Measurements from ENCODE around the gene GALNT1.

GALNT1 gene

DNA sequence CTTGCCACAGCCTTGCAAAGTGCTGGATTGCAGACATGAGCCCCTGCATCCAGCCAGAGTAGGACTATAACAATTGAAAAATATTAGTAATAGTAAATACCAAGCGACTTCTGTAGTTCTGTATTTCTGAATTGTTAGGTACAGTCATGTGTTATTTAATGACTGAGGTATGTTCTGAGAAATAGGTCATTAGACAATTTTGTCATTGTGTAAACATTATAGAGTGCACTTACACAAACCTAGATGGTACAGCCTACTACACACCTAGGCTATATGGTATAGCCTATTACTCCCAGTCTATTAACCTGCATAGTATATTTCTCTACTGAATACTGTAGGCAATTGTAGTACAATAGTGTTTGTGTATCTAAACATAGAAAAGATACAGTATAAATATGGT is 92.1 kb downstream of the GALNT1 start:
- in situ Hi-C loops (cut with HindIII; ENCODE audit: low pct_unique_long_range_greater_than_20kb, low sequenced_read_pairs), result no loop called here
- no peak for TF ChIP-seq JUND (IDR thresholded peaks at IDR 0.05; ENCODE audit: low read depth)
- no peak for DNase-seq (ENCODE audit: low read depth in 1 of 2, low spot score in 1 of 2)

DNA sequence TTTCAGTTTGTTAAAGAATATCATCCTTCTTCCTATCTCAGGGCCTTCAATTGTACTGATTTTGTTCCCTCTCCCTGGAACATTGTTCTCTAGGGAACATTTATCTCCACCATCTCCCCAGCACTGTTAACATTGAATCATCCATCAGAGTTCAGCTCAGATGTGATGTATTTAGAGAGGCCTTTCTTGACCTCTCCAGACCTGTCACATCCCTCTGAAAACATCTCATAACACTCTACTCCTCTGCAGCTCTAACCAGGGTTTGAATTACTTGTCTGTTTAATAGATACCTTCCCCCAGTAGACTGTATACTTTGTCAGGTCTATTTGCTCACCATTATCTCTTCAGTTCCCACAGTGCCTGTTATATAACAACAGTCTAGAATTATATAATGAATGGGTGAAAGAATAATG is 98.6 kb downstream of the GALNT1 start:
- DNase-seq (ENCODE audit: low read depth in 1 of 2, low spot score in 1 of 2), result peak in 1 of 2 experiments; percentile 28
- no peak for TF ChIP-seq JUND (IDR thresholded peaks at IDR 0.05; ENCODE audit: low read depth)
- in situ Hi-C loops (cut with HindIII; ENCODE audit: low pct_unique_long_range_greater_than_20kb, low sequenced_read_pairs), result no loop called here

DNA sequence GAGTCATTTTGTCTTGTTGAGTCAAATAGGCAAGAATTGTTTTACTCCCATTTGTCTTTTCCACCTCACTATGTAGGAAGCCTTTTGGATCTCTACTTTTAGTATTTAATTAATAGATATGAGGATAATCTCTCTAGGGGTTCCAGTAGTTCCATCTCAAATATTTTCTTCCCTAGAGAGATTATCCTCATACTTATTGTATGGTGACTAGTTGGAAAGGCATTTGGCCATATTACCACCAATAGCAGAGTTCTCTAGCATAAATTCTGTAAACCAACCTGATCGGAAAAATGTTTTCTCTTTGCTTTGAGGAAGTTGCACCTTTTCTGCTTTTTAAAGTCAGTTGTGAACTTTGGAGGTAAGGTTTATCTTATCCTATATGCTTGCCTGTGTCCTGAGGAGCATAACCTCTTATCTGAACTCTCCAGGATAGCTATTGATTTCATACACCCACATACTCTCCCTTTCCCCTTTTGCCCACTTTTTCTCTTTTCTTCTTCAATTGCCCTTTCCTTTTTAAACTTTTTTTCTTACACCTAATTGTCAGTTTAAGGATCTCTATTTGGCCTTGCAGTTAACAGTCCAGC is 100.8 kb downstream of the GALNT1 start:
- TF ChIP-seq JUND (IDR thresholded peaks at IDR 0.05; ENCODE audit: low read depth), result no peak
- in situ Hi-C loops (cut with HindIII; ENCODE audit: low pct_unique_long_range_greater_than_20kb, low sequenced_read_pairs), result no loop called here
- no peak for DNase-seq (ENCODE audit: low read depth in 1 of 2, low spot score in 1 of 2)

DNA sequence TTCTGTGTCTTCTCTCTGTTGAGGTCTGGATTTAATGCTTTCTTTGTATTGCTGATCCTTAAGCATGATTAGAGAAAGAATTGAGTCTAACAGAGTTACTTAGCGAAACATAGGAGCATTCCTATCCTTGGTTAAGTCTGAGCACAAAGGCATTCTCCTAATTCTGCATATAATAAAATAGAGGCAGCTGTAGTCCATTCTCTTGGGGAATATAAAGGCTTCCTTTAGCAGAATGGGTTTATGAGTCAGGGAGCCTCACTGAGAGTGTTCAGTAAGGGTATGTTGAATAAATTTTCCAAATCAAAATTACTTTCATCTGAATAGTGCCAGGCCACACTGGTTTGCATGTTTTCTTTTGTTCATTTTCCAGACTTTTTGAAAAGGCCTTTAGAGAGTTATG is 101.5 kb downstream of the GALNT1 start:
- no peak for TF ChIP-seq JUND (IDR thresholded peaks at IDR 0.05; ENCODE audit: low read depth)
- no peak for DNase-seq (ENCODE audit: low read depth in 1 of 2, low spot score in 1 of 2)
- in situ Hi-C loops (cut with HindIII; ENCODE audit: low pct_unique_long_range_greater_than_20kb, low sequenced_read_pairs), result no loop called here

DNA sequence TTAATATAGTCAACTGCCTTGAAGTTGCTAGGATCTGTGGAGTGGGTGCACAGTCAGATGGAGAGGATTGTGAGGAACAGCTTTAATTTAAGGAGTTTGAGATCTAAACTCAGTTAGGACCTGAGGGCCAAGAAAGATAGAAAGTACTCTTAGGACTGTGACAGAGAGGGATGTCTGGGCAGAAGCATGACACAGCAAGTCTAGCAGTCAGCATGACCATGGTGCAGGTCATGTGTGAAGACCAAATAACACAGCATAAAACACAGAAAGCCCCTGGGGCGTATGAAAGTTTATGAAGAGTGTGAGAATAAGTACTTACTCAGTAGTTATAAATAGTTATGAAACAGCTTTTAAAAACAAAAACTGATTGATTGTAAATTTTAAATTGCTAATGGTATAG is 107.2 kb downstream of the GALNT1 start:
- DNase-seq (ENCODE audit: low read depth in 1 of 2, low spot score in 1 of 2), result peak in 1 of 2 experiments; percentile 23
- in situ Hi-C loops (cut with HindIII; ENCODE audit: low pct_unique_long_range_greater_than_20kb, low sequenced_read_pairs), result no loop called here
- TF ChIP-seq JUND (IDR thresholded peaks at IDR 0.05; ENCODE audit: low read depth), result no peak

DNA sequence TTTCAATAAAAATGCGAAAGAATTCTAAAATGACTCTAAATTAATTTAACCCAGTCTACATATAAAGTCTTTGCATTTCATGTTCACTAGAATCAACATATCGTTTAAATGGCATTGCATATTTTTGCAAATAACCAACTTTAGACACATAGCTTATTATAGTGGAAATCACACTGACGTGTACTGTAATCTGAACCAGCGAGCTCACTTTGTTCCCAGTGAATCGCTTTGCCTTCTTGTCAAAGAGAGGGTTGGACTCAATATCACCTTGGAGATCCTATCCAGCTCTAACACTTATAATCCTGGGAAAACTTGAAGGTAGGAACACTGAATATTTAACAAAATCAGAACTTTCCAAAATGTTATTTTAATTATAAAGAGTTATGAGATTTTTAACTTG is 108.2 kb downstream of the GALNT1 start:
- in situ Hi-C loops (cut with HindIII; ENCODE audit: low pct_unique_long_range_greater_than_20kb, low sequenced_read_pairs), result no loop called here
- no peak for TF ChIP-seq JUND (IDR thresholded peaks at IDR 0.05; ENCODE audit: low read depth)
- DNase-seq (ENCODE audit: low read depth in 1 of 2, low spot score in 1 of 2), result no peak

DNA sequence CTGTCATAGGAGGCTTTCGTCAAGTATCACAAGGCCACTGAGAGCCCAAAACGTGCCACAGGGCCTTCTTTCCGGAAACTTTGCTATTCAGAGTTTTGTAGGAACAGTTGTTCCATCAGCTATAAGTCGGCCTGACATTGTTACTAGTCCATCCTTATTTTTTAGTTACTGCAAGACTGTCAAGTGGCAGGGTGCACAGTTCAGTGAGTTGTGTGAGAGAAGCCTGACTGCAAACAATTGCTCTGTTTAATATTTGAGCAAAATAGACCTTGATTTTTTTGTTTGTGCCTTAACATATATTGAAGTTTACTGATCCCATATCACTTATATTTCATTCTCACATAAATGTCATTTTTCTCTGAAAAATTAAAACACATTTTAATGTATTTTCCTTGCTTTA is 110.1 kb downstream of the GALNT1 start:
- in situ Hi-C loops (cut with HindIII; ENCODE audit: low pct_unique_long_range_greater_than_20kb, low sequenced_read_pairs), result no loop called here
- DNase-seq (ENCODE audit: low read depth in 1 of 2, low spot score in 1 of 2), result no peak
- no peak for TF ChIP-seq JUND (IDR thresholded peaks at IDR 0.05; ENCODE audit: low read depth)

DNA sequence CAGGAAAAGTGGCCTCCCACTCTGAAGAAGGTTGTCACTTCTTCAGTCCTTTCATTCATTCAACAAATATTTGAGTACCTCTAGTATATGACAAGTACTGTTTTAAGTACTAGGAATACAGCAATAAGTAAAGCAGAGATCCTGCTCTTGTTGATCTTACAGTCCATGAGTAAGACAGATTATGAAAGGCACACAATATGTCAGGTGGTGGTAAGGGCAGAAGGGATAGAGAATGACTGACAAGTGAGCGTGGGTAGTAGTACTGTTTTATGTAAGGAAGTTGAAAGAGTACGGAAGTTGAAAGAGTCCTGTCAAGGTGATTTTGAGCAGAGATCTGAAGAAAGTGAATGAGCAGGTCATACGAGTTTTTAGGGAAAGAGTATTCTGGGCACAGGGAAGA is 111.3 kb downstream of the GALNT1 start:
- TF ChIP-seq JUND (IDR thresholded peaks at IDR 0.05; ENCODE audit: low read depth), result no peak
- in situ Hi-C loops (cut with HindIII; ENCODE audit: low pct_unique_long_range_greater_than_20kb, low sequenced_read_pairs), result no loop called here
- DNase-seq (ENCODE audit: low read depth in 1 of 2, low spot score in 1 of 2), result no peak

DNA sequence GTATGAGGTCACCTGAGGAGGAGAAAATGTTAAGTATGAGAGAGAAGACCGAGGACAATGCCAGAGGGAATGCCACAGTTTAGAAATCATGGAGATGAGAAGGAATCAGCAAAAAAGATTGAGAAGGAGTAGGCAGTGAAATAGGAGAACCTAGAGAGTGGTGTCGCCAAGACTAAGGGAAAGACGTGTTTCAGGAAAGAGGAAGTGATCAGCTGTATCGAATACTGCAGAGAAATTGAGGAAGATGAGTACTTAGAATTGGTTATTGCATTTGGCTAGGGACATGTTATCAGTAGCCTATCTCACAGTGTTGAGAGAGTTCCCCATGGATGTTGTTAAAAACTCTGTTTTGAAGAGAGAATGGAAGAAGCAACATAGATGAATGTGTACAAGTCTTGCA is 112.3 kb downstream of the GALNT1 start:
- no peak for DNase-seq (ENCODE audit: low read depth in 1 of 2, low spot score in 1 of 2)

DNA sequence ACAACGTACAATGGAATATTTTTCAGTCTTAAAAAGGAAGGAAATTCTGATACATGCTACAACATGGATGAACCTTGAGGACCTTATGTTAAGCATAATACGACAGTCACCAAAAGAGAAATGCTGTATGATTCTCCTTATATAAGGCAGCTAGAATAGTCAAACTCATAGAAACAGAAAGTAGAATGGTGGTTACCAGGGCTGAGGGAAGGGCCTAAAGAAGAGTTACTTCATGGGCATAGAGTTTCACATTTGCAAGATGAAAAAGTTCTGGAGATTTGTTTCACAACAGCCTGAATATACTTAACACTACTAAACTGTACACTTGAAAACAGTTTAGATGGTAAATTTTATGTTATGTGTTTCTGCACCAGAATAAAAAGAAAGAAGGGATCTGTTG is 113.3 kb downstream of the GALNT1 start:
- no peak for TF ChIP-seq JUND (IDR thresholded peaks at IDR 0.05; ENCODE audit: low read depth)
- in situ Hi-C loops (cut with HindIII; ENCODE audit: low pct_unique_long_range_greater_than_20kb, low sequenced_read_pairs), result no loop called here
- no peak for DNase-seq (ENCODE audit: low read depth in 1 of 2, low spot score in 1 of 2)

More for the DNA sequence above, 112.3 kb downstream of the GALNT1 start:
- TF ChIP-seq JUND (IDR thresholded peaks at IDR 0.05; ENCODE audit: low read depth), result no peak
- in situ Hi-C loops (cut with HindIII; ENCODE audit: low pct_unique_long_range_greater_than_20kb, low sequenced_read_pairs), result no loop called here

DNA sequence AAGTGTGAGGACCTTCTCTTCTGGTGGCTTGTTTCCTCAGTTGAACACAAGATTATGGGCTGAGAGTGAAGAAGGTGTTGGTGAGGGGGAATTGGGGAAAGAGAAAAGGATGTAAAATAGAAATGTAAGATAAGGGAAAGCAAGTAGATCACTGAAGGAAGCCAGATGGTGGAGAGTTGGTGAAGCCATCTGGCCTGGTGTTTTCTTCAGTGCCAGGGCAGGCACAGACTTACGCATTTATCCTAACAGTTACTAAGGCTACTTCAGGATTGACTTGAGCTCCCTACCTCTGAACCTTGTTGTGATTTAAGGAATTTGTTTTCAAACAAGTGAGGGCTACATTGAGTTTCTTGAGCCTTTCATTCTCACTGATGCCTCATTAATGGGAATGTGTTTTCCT is 113.8 kb downstream of the GALNT1 start:
- DNase-seq (ENCODE audit: low read depth in 1 of 2, low spot score in 1 of 2), result no peak
- in situ Hi-C loops (cut with HindIII; ENCODE audit: low pct_unique_long_range_greater_than_20kb, low sequenced_read_pairs), result no loop called here

DNA sequence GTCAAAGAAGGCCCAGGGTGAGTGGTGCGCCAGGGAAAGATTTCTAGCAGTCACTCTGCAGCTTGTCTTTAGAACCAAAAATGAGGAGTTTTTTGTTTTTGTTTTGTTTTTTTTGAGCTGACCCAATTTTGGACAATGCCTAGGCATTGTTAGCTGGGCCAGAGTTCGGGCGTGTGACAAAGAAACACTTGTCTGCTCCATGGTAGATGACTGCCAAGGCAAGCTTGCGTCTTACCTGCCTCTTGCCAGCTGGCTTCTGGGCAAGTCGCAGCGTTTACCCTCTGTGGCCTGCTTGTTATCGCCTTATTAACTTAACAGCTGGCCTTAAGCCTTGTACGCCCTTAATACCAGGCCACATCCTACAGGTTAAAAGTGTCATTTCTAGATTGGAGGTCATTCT is 114.3 kb downstream of the GALNT1 start:
- no peak for DNase-seq (ENCODE audit: low read depth in 1 of 2, low spot score in 1 of 2)

More for the DNA sequence above, 113.8 kb downstream of the GALNT1 start:
- TF ChIP-seq JUND (IDR thresholded peaks at IDR 0.05; ENCODE audit: low read depth), result no peak

DNA sequence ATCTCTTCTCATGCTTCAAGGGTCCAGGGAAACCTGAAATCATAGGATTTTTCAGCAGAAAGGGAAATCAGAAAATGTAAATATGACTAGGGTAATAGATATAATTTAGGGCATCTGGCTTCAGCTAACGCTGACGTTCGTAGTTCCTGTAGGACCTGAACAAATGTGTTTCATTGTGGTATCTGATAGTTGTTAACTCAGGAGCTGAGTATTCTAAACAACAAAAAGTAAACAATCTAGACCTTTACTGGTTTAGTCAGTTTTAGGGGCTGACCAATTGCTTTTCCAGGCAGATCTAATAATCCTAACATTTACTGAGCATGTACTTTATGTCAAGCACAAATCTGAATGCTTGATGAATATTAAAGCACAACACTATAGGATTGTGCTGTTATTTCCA is 114.8 kb downstream of the GALNT1 start:
- no peak for TF ChIP-seq JUND (IDR thresholded peaks at IDR 0.05; ENCODE audit: low read depth)
- DNase-seq (ENCODE audit: low read depth in 1 of 2, low spot score in 1 of 2), result no peak
- in situ Hi-C loops (cut with HindIII; ENCODE audit: low pct_unique_long_range_greater_than_20kb, low sequenced_read_pairs), result no loop called here

More for the DNA sequence above, 114.3 kb downstream of the GALNT1 start:
- in situ Hi-C loops (cut with HindIII; ENCODE audit: low pct_unique_long_range_greater_than_20kb, low sequenced_read_pairs), result no loop called here
- no peak for TF ChIP-seq JUND (IDR thresholded peaks at IDR 0.05; ENCODE audit: low read depth)

DNA sequence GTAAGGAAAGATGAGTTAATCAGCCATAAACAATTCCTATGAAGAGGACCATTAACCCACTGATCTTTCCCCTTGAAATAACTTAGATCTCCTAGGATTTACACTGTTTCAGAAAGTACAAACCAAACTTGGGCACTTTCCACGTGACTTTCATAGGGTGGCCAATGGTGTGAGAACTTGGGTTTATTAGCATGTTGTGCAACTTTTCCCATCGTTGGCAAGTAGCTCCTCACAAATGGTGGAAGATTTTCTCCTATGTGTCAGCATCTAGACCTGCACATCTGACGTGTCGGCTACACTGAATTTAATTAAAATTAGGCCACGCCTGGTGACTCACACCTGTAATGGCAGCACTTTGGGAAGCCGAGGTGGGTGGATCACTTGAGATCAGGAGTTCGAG is 116.3 kb downstream of the GALNT1 start:
- DNase-seq (ENCODE audit: low read depth in 1 of 2, low spot score in 1 of 2), result no peak
- TF ChIP-seq JUND (IDR thresholded peaks at IDR 0.05; ENCODE audit: low read depth), result no peak
- in situ Hi-C loops (cut with HindIII; ENCODE audit: low pct_unique_long_range_greater_than_20kb, low sequenced_read_pairs), result no loop called here

Measured in T47D (cell line).